Osteocyte (in vitro differentiated cells): ENCODE measurements around the gene IGFBP6. TPM values are rescaled to one million over a fixed set of nuclear protein-coding genes. Genes with fewer than 3 reads are reported as not detected.

Experiments used
- DNase-seq: peaks from one replicate; pipeline ENCODE4 v3.0.0; 2021; ENCODE audit warnings: mixed read lengths; ENCODE audit not compliant: unreplicated experiment; ENCODE audit errors: extremely low spot score
- H3K27ac Mint-ChIP-seq: one replicate; pipeline ENCODE4 v1.8.0; 2021; ENCODE audit warnings: mild to moderate bottlenecking, mixed read lengths; ENCODE audit not compliant: unreplicated experiment
- H3K27me3 Mint-ChIP-seq: one replicate; pipeline ENCODE4 v1.8.0; 2021; ENCODE audit warnings: mixed read lengths; ENCODE audit not compliant: unreplicated experiment
- H3K36me3 Mint-ChIP-seq: one replicate; pipeline ENCODE4 v1.8.0; 2021; ENCODE audit warnings: mixed read lengths; ENCODE audit not compliant: unreplicated experiment
- H3K4me1 Mint-ChIP-seq: one replicate; pipeline ENCODE4 v1.8.0; 2021; ENCODE audit warnings: mixed read lengths; ENCODE audit not compliant: unreplicated experiment
- H3K4me3 Mint-ChIP-seq: one replicate; pipeline ENCODE4 v1.8.0; 2021; ENCODE audit warnings: mild to moderate bottlenecking, moderate library complexity, mixed read lengths; ENCODE audit not compliant: unreplicated experiment
- H3K9me3 Mint-ChIP-seq: one replicate; pipeline ENCODE4 v1.8.0; 2021; ENCODE audit warnings: mixed read lengths; ENCODE audit not compliant: unreplicated experiment
- CTCF ChIP-seq: fragments of 200-600 bp; sonication (generic); IDR thresholded peaks from 2 replicates; pipeline ENCODE4 v1.5.0; 2021; ENCODE audit warnings: antibody characterized with exemption, mild to moderate bottlenecking, moderate library complexity
- total RNA-seq: library from RNA; stranded (reverse); gene quantifications from 2 replicates; pipeline ENCODE4 v1.2.1, GENCODE V29; 2021

IGFBP6 gene
- total RNA-seq, 1 donor from 2014 or later: 18.8 TPM

- Mint-ChIP-seq H3K9me3 (no peaks in the 10 kb centered on the region), H3K27me3 (no peaks in the 10 kb centered on the region), H3K36me3 (peaks cover 21% of the 10 kb centered on the region), H3K4me1 (peaks cover 71% of the 10 kb centered on the region), H3K4me3 (no peak overlapping the region), H3K27ac (peak overlapping the region; percentile 89)
- no peak for DNase-seq
- no peak for TF ChIP-seq CTCF
These were observed 34.3 kb upstream of the IGFBP6 start for GRCh38 chr12:53062977-53063707.

- H3K4me3 Mint-ChIP-seq: peak overlapping the region; percentile 12
- peak overlapping the region; percentile 89 for H3K27ac Mint-ChIP-seq
- H3K4me1 Mint-ChIP-seq: peaks cover 79% of the 10 kb centered on the region
- H3K36me3 Mint-ChIP-seq: peaks cover 22% of the 10 kb centered on the region
- no peak for DNase-seq
- no peaks in the 10 kb centered on the region for H3K27me3 Mint-ChIP-seq
- H3K9me3 Mint-ChIP-seq: no peaks in the 10 kb centered on the region
- TF ChIP-seq CTCF: no peak
These were observed 33.5 kb upstream of the IGFBP6 start for GRCh38 chr12:53063708-53064612.

GRCh38 chr12:53064613-53065436 is 32.6 kb upstream of the IGFBP6 start:
- Mint-ChIP-seq H3K27me3 (no peaks in the 10 kb centered on the region), H3K27ac (peak overlapping the region; percentile 89), H3K9me3 (no peaks in the 10 kb centered on the region), H3K36me3 (peaks cover 21% of the 10 kb centered on the region), H3K4me1 (peaks cover 86% of the 10 kb centered on the region), H3K4me3 (no peak overlapping the region)
- no peak for TF ChIP-seq CTCF
- no peak for DNase-seq

- no peak for DNase-seq
- H3K36me3 Mint-ChIP-seq: peaks cover 22% of the 10 kb centered on the region
- no peaks in the 10 kb centered on the region for H3K27me3 Mint-ChIP-seq
- TF ChIP-seq CTCF: no peak
- no peak overlapping the region for H3K4me3 Mint-ChIP-seq
- no peaks in the 10 kb centered on the region for H3K9me3 Mint-ChIP-seq
- peak overlapping the region; percentile 89 for H3K27ac Mint-ChIP-seq
- peaks cover 89% of the 10 kb centered on the region for H3K4me1 Mint-ChIP-seq
These were observed 32.0 kb upstream of the IGFBP6 start for GRCh38 chr12:53065470-53065869.
